Mesothelial cell of epicardium (in vitro differentiated cells): ENCODE measurements around the gene RNF25. TPM values are rescaled to one million over a fixed set of nuclear protein-coding genes. Genes with fewer than 3 reads are reported as not detected.

Source experiments
- DNase-seq, 2 experiments: peaks; one replicate each; pipeline ENCODE4 v3.0.0; 2021; ENCODE audit warnings: low spot score in 2 of 2; ENCODE audit not compliant: unreplicated experiment in 2 of 2
- H3K27ac Mint-ChIP-seq: 2 replicates; pipeline ENCODE4 v1.8.0; 2021; ENCODE audit warnings: mixed read lengths
- H3K27me3 Mint-ChIP-seq: 2 replicates; pipeline ENCODE4 v1.8.0; 2021; ENCODE audit warnings: low read depth, mixed read lengths
- H3K36me3 Mint-ChIP-seq: 2 replicates; pipeline ENCODE4 v1.8.0; 2021; ENCODE audit warnings: mixed read lengths
- H3K4me1 Mint-ChIP-seq: 2 replicates; pipeline ENCODE4 v1.8.0; 2021; ENCODE audit warnings: mixed read lengths
- H3K4me3 Mint-ChIP-seq: 2 replicates; pipeline ENCODE4 v1.8.0; 2021; ENCODE audit warnings: mild to moderate bottlenecking, moderate library complexity, mixed read lengths
- H3K9me3 Mint-ChIP-seq: 2 replicates; pipeline ENCODE4 v1.8.0; 2021; ENCODE audit warnings: mixed read lengths
- total RNA-seq: library from RNA; stranded (reverse); gene quantifications from 3 replicates; pipeline ENCODE4 v1.2.1, GENCODE V29; 2021
- TF ChIP-seq, protein P1 (sequence below): fragments of 200-600 bp; sonication (generic); IDR thresholded peaks from one replicate; pipeline ENCODE4 v1.5.0; 2021; ENCODE audit warnings: antibody characterized with exemption; ENCODE audit not compliant: unreplicated experiment

The RNF25 gene
- total RNA-seq, 1 donor from 2014 or later, result 21.8 TPM

DNA sequence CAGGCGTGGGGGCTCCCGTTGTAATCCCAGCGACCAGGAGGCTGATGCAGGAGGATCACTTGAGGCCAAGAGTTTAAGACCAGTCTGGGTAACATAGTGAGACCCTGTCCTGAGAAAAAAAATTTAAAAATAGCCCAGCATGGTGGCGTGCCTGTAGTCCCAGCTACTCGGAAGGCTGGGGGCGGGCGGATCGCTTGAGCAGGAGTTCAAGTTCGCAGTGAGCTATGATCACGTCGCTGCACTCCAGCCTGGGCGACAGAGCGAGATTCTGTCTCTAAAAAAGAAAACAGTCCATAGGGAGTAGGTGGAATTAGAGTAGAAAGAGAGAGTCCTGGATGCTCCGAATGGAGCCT is 38.5 kb upstream of the RNF25 start:
- H3K4me1 Mint-ChIP-seq, result peaks cover 8% of the 10 kb centered on the region
- H3K27ac Mint-ChIP-seq, result peak overlapping the region; percentile 97
- H3K4me3 Mint-ChIP-seq, result peak overlapping the region; percentile 98
- no peaks in the 10 kb centered on the region for H3K36me3 Mint-ChIP-seq
- H3K9me3 Mint-ChIP-seq, result no peaks in the 10 kb centered on the region
- TF ChIP-seq, protein P1, sequence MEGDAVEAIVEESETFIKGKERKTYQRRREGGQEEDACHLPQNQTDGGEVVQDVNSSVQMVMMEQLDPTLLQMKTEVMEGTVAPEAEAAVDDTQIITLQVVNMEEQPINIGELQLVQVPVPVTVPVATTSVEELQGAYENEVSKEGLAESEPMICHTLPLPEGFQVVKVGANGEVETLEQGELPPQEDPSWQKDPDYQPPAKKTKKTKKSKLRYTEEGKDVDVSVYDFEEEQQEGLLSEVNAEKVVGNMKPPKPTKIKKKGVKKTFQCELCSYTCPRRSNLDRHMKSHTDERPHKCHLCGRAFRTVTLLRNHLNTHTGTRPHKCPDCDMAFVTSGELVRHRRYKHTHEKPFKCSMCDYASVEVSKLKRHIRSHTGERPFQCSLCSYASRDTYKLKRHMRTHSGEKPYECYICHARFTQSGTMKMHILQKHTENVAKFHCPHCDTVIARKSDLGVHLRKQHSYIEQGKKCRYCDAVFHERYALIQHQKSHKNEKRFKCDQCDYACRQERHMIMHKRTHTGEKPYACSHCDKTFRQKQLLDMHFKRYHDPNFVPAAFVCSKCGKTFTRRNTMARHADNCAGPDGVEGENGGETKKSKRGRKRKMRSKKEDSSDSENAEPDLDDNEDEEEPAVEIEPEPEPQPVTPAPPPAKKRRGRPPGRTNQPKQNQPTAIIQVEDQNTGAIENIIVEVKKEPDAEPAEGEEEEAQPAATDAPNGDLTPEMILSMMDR, result no peak
- no peaks in the 10 kb centered on the region for H3K27me3 Mint-ChIP-seq
- DNase-seq, result no peak

DNA sequence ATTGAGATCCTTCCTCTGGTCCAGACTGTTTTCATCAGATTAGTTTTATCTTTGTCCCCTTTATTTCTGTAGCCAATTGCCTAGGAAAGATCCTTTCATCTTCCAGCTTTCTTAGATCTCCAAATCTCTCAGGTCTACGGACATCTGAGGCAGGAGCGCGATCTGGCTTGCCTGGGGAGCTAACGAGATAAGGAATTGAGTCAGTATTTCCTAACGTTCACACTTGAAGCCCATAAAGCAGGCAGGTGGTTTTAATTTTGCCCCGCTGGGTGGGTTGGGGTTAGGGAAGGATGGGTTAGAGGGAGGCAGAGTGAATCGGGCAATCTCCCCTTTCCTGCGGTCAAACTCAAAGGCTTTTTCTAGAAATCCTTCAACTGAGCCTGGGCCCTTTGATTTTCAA is 38.1 kb upstream of the RNF25 start:
- H3K4me1 Mint-ChIP-seq, result peaks cover 8% of the 10 kb centered on the region
- DNase-seq, result no peak
- H3K36me3 Mint-ChIP-seq, result no peaks in the 10 kb centered on the region
- peak overlapping the region; percentile 34 for H3K27ac Mint-ChIP-seq
- H3K27me3 Mint-ChIP-seq, result no peaks in the 10 kb centered on the region
- TF ChIP-seq, protein P1, result no peak
- H3K4me3 Mint-ChIP-seq, result peak overlapping the region; percentile 98
- no peaks in the 10 kb centered on the region for H3K9me3 Mint-ChIP-seq

DNA sequence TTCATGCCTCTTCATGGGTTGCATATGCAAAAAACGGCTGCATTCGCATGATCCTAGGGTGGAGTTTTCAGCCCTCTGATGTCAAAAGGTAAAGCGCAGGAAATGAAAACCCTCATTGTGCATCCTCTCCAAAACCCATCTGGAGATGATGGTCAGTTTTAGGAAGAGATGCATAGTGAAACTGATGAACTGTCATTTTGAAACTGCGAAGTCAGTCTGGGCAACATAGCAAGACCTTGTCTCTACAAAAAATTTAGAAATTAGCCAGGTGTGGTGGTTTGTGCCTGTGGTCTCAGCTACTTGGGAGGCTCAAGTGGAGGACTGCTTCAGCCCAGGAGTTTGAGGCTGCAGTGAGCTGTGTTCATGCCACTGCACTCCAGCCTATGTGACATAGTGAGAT is 36.3 kb upstream of the RNF25 start:
- Mint-ChIP-seq H3K4me1 (peaks cover 8% of the 10 kb centered on the region), H3K27ac (no peak overlapping the region), H3K36me3 (no peaks in the 10 kb centered on the region), H3K27me3 (no peaks in the 10 kb centered on the region), H3K9me3 (no peaks in the 10 kb centered on the region), H3K4me3 (no peak overlapping the region)
- TF ChIP-seq, protein P1, result no peak
- DNase-seq, result no peak

DNA sequence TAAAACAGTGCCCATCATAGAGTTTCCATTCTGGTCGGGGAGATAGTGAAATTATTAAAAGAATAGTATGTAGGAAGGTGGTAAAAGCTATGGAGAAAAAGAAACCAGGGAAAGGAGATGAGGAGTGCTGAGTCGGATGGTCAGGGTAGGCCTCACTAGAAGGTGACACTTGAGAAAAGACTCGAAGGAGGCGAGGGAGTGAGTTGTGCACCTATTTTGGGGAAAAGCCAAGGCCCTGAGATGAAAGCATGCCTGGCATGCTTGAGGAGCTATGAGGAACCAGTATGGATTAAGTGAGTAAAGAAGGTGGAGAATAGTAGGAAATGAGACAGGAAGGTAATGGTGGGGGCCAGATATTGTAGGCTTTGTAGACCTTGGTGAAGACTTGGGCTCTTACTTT is 31.5 kb upstream of the RNF25 start:
- TF ChIP-seq, protein P1, result no peak
- H3K4me3 Mint-ChIP-seq, result no peak overlapping the region
- H3K27ac Mint-ChIP-seq, result no peak overlapping the region
- DNase-seq, result no peak
- no peaks in the 10 kb centered on the region for H3K27me3 Mint-ChIP-seq
- H3K4me1 Mint-ChIP-seq, result no peaks in the 10 kb centered on the region
- H3K36me3 Mint-ChIP-seq, result peaks cover 16% of the 10 kb centered on the region
- H3K9me3 Mint-ChIP-seq, result no peaks in the 10 kb centered on the region

DNA sequence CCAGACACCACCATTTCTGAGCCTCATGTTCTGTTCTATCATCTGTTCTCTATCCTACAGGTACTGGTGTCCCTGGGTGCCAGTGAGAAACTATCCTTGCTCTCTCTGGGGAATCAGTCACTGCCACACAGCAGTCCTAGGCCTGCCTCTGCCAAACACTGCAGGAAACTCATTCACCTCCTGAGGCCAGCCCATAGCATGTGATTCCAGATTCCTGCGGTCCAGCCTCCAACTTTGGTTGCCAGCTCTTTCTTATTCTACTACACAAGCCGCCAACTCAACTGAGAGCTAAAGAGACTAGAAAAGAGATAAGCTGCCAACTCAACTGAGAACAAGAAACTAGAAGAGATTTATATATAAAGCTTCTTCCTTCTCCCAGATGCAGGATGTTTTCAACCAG is 30.0 kb upstream of the RNF25 start:
- Mint-ChIP-seq H3K27me3 (no peaks in the 10 kb centered on the region), H3K36me3 (peaks cover 16% of the 10 kb centered on the region), H3K9me3 (no peaks in the 10 kb centered on the region), H3K27ac (no peak overlapping the region), H3K4me1 (no peaks in the 10 kb centered on the region), H3K4me3 (no peak overlapping the region)
- TF ChIP-seq, protein P1, result no peak
- no peak for DNase-seq

DNA sequence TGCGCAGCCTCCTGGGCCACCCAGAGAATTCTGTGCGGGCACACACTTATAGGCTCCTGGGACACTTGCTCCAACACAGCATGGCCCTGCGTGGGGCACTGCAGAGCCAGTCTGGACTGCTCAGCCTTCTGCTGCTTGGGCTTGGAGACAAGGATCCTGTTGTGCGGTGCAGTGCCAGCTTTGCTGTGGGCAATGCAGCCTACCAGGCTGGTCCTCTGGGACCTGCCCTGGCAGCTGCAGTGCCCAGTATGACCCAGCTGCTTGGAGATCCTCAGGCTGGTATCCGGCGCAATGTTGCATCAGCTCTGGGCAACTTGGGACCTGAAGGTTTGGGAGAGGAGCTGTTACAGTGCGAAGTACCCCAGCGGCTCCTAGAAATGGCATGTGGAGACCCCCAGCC is 27.1 kb upstream of the RNF25 start:
- Mint-ChIP-seq H3K36me3 (peaks cover 26% of the 10 kb centered on the region), H3K4me3 (no peak overlapping the region), H3K27ac (no peak overlapping the region), H3K4me1 (no peaks in the 10 kb centered on the region), H3K27me3 (no peaks in the 10 kb centered on the region), H3K9me3 (no peaks in the 10 kb centered on the region)
- TF ChIP-seq, protein P1, result no peak
- no peak for DNase-seq
